GM23338 (cell line): ENCODE measurements around the gene HELT.

Source experiments
- CTCF ChIP-seq, 2 experiments: fragments of 200-600 bp in 1 of 2; sonication (generic) in 1 of 2; conservative IDR thresholded peaks; 2 replicates each; pipeline versions ENCODE4 v1.5.1 to v1.6.1; 2016 to 2017; ENCODE audit warnings: antibody characterized with exemption in 2 of 2, low read depth in 2 of 2, mild to moderate bottlenecking in 2 of 2, moderate library complexity in 1 of 2
- EZH2 ChIP-seq: fragments of 200-600 bp; sonication (generic); IDR thresholded peaks from one replicate; pipeline ENCODE4 v1.8.0; 2017; ENCODE audit warnings: antibody characterized with exemption, mild to moderate bottlenecking, low read depth; ENCODE audit not compliant: unreplicated experiment
- EZH2phosphoT487 ChIP-seq: fragments of 200-600 bp; sonication (generic); IDR thresholded peaks from one replicate; pipeline ENCODE4 v1.8.1; 2018; ENCODE audit warnings: antibody characterized with exemption; ENCODE audit not compliant: unreplicated experiment
- NANOG ChIP-seq: IDR thresholded peaks from 2 replicates; pipeline ENCODE4 v1.6.1; 2016; ENCODE audit warnings: antibody characterized with exemption, borderline replicate concordance
- POLR2AphosphoS5 ChIP-seq: IDR thresholded peaks from 2 replicates; pipeline ENCODE4 v1.6.1; 2016; ENCODE audit warnings: antibody characterized with exemption, low read depth
- REST ChIP-seq: IDR thresholded peaks from one replicate; pipeline ENCODE4 v1.6.1; 2018; ENCODE audit warnings: antibody characterized with exemption; ENCODE audit not compliant: unreplicated experiment

GRCh38 chr4:184991860-184992259 lies 26.4 kb upstream of the HELT start:
- TF ChIP-seq EZH2: no peak
- no peak for TF ChIP-seq REST
- no peak for TF ChIP-seq CTCF (conservative IDR thresholded peaks at IDR 0.05; ENCODE audit: low read depth in 2 of 2)
- no peak for TF ChIP-seq POLR2AphosphoS5
- no peak for TF ChIP-seq EZH2phosphoT487
- TF ChIP-seq NANOG: no peak
